ENCODE data around the gene BCL6. TPM values are rescaled to one million over a fixed set of nuclear protein-coding genes. Genes with fewer than 3 reads are reported as not detected.

BCL6 gene
- polyA plus RNA-seq, 3 donors: 33.2 to 349 (median 34.9) TPM

DNA sequence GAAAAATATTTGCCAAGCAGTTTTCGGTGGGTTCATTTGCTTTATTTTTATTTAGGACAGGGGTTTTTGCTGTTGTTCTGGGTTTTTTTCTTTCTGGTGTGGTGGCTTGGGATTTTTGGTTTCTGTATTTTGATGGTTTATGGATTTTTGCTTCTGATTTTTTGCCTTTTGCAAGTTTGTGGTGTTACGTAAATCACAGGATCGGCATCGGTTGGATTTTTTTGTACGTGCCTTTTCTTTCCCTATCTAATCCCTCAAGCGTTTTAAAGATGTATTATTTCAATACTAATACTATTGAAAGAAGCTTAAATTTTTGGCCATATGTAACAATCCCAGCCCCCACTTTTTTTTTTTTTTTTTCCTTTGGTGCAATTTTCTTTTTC, 782 bp upstream of the BCL6 start:
- Histone ChIP-seq H3K79me2 (ENCODE audit: insufficient read depth, low read length) (peaks cover 54% of the 10 kb centered on the region), H3K36me3 (replicated peaks in 1 of 2; ENCODE audit: control insufficient read depth in 1 of 2, insufficient read depth in 2 of 2, low read length in 2 of 2) (no peaks in the 10 kb centered on the region), H3K4me3 (replicated peaks in 1 of 3; ENCODE audit: low read depth in 2 of 3, low read length in 3 of 3) (peak overlapping the region; percentile 68 to 96 (median 80)), H3K27ac (ENCODE audit: low read depth in 1 of 2, low read length in 2 of 2) (peak overlapping the region; percentile 96 to 99), H3K9ac (ENCODE audit: insufficient read depth, low read length, poor library complexity, severe bottlenecking) (peak overlapping the region; percentile 89), H3K4me1 (ENCODE audit: control insufficient read depth in 1 of 2, insufficient read depth in 2 of 2, low read length in 2 of 2) (peaks cover 35 to 58% of the 10 kb centered on the region in 2 donors), H3K27me3 (ENCODE audit: control insufficient read depth in 2 of 2, insufficient read depth in 2 of 2, low read length in 2 of 2) (no peaks in the 10 kb centered on the region), H3K9me3 (replicated peaks in 1 of 2; ENCODE audit: control insufficient read depth in 1 of 2, insufficient read depth in 1 of 2, low read length in 2 of 2) (no peaks in the 10 kb centered on the region), H3K4me2 (replicated peaks; ENCODE audit: extremely low read depth, low read length, poor library complexity, severe bottlenecking) (peak overlapping the region; percentile 95), H2AFZ (ENCODE audit: insufficient read depth, low read depth, low read length, poor library complexity, severe bottlenecking) (peak overlapping the region; percentile 73), H4K20me1 (ENCODE audit: insufficient read depth, low read length) (peaks cover 39% of the 10 kb centered on the region)
- peaks cover 0 to 3% (median 0%) of the 10 kb centered on the region in 3 donors for H3K27me3 Mint-ChIP-seq (ENCODE audit: low read depth in 3 of 3)
- peaks cover 41% of the 10 kb centered on the region for H3K4me1 Mint-ChIP-seq
- peaks cover 5 to 9% of the 10 kb centered on the region in 2 donors for H3K36me3 Mint-ChIP-seq
- TF ChIP-seq, protein P1, sequence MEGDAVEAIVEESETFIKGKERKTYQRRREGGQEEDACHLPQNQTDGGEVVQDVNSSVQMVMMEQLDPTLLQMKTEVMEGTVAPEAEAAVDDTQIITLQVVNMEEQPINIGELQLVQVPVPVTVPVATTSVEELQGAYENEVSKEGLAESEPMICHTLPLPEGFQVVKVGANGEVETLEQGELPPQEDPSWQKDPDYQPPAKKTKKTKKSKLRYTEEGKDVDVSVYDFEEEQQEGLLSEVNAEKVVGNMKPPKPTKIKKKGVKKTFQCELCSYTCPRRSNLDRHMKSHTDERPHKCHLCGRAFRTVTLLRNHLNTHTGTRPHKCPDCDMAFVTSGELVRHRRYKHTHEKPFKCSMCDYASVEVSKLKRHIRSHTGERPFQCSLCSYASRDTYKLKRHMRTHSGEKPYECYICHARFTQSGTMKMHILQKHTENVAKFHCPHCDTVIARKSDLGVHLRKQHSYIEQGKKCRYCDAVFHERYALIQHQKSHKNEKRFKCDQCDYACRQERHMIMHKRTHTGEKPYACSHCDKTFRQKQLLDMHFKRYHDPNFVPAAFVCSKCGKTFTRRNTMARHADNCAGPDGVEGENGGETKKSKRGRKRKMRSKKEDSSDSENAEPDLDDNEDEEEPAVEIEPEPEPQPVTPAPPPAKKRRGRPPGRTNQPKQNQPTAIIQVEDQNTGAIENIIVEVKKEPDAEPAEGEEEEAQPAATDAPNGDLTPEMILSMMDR (IDR thresholded peaks at IDR 0.05): no peak
- peaks cover 0 to 8% (median 2%) of the 10 kb centered on the region in 7 donors for H3K9me3 Mint-ChIP-seq
- H3K4me3 Mint-ChIP-seq: peak overlapping the region; percentile 95 to 100
- no CpG with 5 or more reads among the region's 6 CpGs for WGBS (ENCODE audit: insufficient coverage)
- peak overlapping the region; percentile 99 to 100 (median 100) for H3K27ac Mint-ChIP-seq
- no peak for DNase-seq
- intact Hi-C loops (cut with micrococcal nuclease): loop anchor here (5.0 to 10.0 kb wide), 9 partner anchors 106 to 959 kb away; partner anchors contain the start of gene LPP (in 1 of the 2)

DNA sequence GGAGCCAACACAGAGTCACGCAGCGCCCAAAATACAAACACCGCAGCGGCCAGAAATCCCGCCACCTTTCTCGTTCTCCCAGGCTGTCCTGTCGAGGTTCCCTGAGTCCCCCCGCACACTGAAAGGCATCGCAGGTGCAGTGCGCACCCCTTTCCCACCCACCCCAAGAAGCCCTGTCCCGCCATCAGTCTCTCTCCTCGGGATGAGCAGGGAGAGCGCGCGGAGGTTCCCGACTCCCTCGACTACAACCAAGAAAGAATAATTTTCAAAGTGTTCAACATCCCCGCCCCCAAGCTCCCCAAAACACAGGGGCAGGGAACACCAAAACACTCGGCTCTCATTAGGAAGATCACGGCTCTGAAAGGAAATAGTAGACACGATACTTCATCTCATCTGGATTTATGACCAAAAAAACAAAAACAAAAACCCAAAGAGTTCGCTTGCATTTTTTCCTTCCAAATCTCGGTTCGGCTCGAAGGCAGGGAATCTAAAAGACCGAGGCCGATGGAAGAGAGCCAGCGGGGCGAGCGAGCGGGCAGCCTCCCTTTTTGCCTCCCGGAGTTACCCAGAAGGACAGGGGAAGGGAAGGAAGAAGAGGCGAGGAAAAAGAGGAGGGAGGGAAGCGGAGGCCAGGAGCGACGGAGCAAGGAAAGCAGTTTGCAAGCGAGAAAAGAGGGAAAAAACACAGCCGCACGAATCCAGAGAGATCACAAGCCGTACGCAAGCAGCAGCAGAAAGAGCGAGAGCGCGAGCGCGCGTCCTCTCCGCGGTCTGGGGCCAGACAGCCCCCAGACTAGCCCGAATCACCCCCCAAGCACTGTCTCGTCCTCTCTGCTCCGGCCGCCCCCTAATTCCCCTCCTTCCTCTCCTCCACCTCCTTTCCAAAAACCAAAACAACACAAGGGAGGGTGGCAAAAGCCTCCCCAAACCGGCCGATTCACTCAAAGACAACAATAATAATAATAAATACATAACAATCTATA, 808 bp downstream of the BCL6 start:
- H3K27me3 ChIP-seq (ENCODE audit: control insufficient read depth in 2 of 2, insufficient read depth in 2 of 2, low read length in 2 of 2): no peaks in the 10 kb centered on the region
- no peaks in the 10 kb centered on the region for H3K36me3 ChIP-seq (replicated peaks in 1 of 2; ENCODE audit: control insufficient read depth in 1 of 2, insufficient read depth in 2 of 2, low read length in 2 of 2)
- H3K9me3 Mint-ChIP-seq: peaks cover 0 to 8% (median 2%) of the 10 kb centered on the region in 7 donors
- peak overlapping the region; percentile 96 to 99 for H3K27ac ChIP-seq (ENCODE audit: low read depth in 1 of 2, low read length in 2 of 2)
- TF ChIP-seq, protein P1 (IDR thresholded peaks at IDR 0.05): no peak
- H4K20me1 ChIP-seq (ENCODE audit: insufficient read depth, low read length): peaks cover 54% of the 10 kb centered on the region
- H3K79me2 ChIP-seq (ENCODE audit: insufficient read depth, low read length): peaks cover 69% of the 10 kb centered on the region
- H3K4me3 ChIP-seq (replicated peaks in 1 of 3; ENCODE audit: low read depth in 2 of 3, low read length in 3 of 3): peak overlapping the region; percentile 68 to 96 (median 80)
- peak overlapping the region; percentile 89 for H3K9ac ChIP-seq (ENCODE audit: insufficient read depth, low read length, poor library complexity, severe bottlenecking)
- intact Hi-C loops (cut with micrococcal nuclease): loop anchor here (2.0 to 10.0 kb wide), 15 partner anchors 30 to 1403 kb away; partner anchors contain the start of gene LPP (in 2 of the 2)
- peak overlapping the region; percentile 95 for H3K4me2 ChIP-seq (replicated peaks; ENCODE audit: extremely low read depth, low read length, poor library complexity, severe bottlenecking)
- peak overlapping the region; percentile 95 to 100 for H3K4me3 Mint-ChIP-seq
- peaks cover 7 to 8% of the 10 kb centered on the region in 2 donors for H3K36me3 Mint-ChIP-seq
- peaks cover 36% of the 10 kb centered on the region for H3K4me1 Mint-ChIP-seq
- H3K27ac Mint-ChIP-seq: peak overlapping the region; percentile 99 to 100 (median 100)
- H3K4me1 ChIP-seq (ENCODE audit: control insufficient read depth in 1 of 2, insufficient read depth in 2 of 2, low read length in 2 of 2): peaks cover 34 to 59% of the 10 kb centered on the region in 2 donors
- no peaks in the 10 kb centered on the region for H3K27me3 Mint-ChIP-seq (ENCODE audit: low read depth in 3 of 3)
- peak in 1 of 3 donors; percentile 24 for DNase-seq
- H2AFZ ChIP-seq (ENCODE audit: insufficient read depth, low read depth, low read length, poor library complexity, severe bottlenecking): no peak overlapping the region
- WGBS (ENCODE audit: insufficient coverage): under 1% methylated on average over 49 of the region's 55 CpGs
- H3K9me3 ChIP-seq (replicated peaks in 1 of 2; ENCODE audit: control insufficient read depth in 1 of 2, insufficient read depth in 1 of 2, low read length in 2 of 2): no peaks in the 10 kb centered on the region

Data from CD14-positive monocyte (primary cell).